22Rv1 (cell line): ENCODE results near the gene SIGLEC7.

Experiments used
- CTCF ChIP-seq: fragments of 450-650 bp; IDR thresholded peaks from 2 replicates; pipeline ENCODE4 v1.5.1; 2017; ENCODE audit warnings: mild to moderate bottlenecking
- ZFX ChIP-seq: fragments of 450-650 bp; IDR thresholded peaks from 2 replicates; pipeline ENCODE4 v1.6.1; 2017; ENCODE audit warnings: antibody characterized with exemption, borderline replicate concordance

DNA sequence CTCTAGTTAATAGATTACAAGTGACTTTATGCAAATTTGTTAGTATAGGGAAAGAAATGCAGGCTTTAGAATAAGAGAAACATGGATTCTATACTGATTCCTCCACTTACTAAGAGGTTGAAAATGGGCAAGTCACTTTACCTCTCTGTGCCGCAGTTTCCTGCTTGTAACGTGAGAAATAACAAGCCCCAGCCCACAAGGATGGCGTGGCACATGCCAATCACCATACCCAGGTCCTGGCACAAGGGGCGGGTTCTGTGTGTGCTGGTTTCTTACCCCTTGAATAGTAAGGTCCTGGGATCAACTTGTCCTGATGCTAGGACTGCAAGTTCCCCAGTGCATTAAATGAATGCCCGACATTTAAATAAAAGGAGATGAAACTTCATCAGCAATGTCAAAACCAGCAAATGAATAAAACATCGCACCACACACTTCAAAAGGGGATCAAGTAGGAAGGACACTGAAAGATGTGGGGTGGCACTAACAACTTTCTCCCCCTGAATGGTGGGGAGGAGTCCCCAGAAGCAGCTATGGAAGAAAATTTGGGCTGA lies 25.3 kb upstream of the SIGLEC7 start:
- no peak for TF ChIP-seq CTCF
- TF ChIP-seq ZFX: no peak
